HL-60 (cell line): Measurements from ENCODE around the gene TCEAL4.

ENCODE experiments used
- DNase-seq, 2 experiments: peaks; one replicate each; pipeline ENCODE4 v3.0.0-alpha.2; 2010 to 2020; ENCODE audit warnings: low read depth in 1 of 2, low spot score in 1 of 2
- H3K27ac ChIP-seq: fragments of 250-450 bp; sonication (Bioruptor Pico); replicated peaks from 2 replicates; pipeline ENCODE4 v1.5.1; 2020; ENCODE audit warnings: mild to moderate bottlenecking, moderate library complexity
- H3K27me3 ChIP-seq: fragments of 250-450 bp; sonication (Bioruptor Pico); 2 replicates; pipeline ENCODE4 v1.5.1; 2021; ENCODE audit warnings: mild to moderate bottlenecking, moderate library complexity; ENCODE audit not compliant: insufficient read depth, poor library complexity, severe bottlenecking
- H3K4me3 ChIP-seq: replicated peaks from 2 replicates; pipeline ENCODE4 v1.5.1; 2011; ENCODE audit warnings: mild to moderate bottlenecking, control low read depth, low read length; ENCODE audit not compliant: insufficient read depth
- GABPA ChIP-seq: IDR thresholded peaks from 2 replicates; pipeline ENCODE4 v1.6.1; 2012; ENCODE audit warnings: low read depth
- POLR2AphosphoS5 ChIP-seq: IDR thresholded peaks from 2 replicates; pipeline ENCODE4 v1.6.1; 2012; ENCODE audit warnings: low read depth
- SPI1 ChIP-seq: IDR thresholded peaks from 2 replicates; pipeline ENCODE4 v1.6.1; 2012; ENCODE audit warnings: low read depth, mild to moderate bottlenecking, borderline replicate concordance
- TF ChIP-seq, protein P1 (sequence below): IDR thresholded peaks from one replicate; pipeline ENCODE4 v1.5.1; 2011; ENCODE audit warnings: low read length, control low read depth, inconsistent platforms; ENCODE audit not compliant: insufficient read depth
- TF ChIP-seq, protein P2 (sequence below): IDR thresholded peaks from 2 replicates; pipeline ENCODE4 v1.6.1; 2012; ENCODE audit warnings: low read depth; ENCODE audit not compliant: insufficient replicate concordance

The TCEAL4 gene

DNA sequence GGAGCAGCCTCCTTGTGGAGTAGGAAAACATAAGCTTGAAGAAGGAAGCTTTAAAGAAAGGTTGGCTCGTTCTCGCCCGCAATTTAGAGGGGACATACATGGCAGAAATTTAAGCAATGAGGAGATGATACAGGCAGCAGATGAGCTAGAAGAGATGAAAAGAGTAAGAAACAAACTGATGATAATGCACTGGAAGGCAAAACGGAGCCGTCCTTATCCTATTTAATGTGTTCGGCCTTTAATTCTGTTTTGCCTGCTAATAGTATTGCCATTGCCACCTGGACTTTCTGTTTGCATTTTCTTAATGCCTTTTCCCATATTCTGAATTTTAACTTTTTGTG, 44.8 kb downstream of the TCEAL4 start:
- no peak overlapping the region for H3K27ac ChIP-seq
- TF ChIP-seq POLR2AphosphoS5: no peak
- TF ChIP-seq, protein P1, sequence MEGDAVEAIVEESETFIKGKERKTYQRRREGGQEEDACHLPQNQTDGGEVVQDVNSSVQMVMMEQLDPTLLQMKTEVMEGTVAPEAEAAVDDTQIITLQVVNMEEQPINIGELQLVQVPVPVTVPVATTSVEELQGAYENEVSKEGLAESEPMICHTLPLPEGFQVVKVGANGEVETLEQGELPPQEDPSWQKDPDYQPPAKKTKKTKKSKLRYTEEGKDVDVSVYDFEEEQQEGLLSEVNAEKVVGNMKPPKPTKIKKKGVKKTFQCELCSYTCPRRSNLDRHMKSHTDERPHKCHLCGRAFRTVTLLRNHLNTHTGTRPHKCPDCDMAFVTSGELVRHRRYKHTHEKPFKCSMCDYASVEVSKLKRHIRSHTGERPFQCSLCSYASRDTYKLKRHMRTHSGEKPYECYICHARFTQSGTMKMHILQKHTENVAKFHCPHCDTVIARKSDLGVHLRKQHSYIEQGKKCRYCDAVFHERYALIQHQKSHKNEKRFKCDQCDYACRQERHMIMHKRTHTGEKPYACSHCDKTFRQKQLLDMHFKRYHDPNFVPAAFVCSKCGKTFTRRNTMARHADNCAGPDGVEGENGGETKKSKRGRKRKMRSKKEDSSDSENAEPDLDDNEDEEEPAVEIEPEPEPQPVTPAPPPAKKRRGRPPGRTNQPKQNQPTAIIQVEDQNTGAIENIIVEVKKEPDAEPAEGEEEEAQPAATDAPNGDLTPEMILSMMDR: no peak
- no peak for TF ChIP-seq SPI1
- TF ChIP-seq, protein P2, sequence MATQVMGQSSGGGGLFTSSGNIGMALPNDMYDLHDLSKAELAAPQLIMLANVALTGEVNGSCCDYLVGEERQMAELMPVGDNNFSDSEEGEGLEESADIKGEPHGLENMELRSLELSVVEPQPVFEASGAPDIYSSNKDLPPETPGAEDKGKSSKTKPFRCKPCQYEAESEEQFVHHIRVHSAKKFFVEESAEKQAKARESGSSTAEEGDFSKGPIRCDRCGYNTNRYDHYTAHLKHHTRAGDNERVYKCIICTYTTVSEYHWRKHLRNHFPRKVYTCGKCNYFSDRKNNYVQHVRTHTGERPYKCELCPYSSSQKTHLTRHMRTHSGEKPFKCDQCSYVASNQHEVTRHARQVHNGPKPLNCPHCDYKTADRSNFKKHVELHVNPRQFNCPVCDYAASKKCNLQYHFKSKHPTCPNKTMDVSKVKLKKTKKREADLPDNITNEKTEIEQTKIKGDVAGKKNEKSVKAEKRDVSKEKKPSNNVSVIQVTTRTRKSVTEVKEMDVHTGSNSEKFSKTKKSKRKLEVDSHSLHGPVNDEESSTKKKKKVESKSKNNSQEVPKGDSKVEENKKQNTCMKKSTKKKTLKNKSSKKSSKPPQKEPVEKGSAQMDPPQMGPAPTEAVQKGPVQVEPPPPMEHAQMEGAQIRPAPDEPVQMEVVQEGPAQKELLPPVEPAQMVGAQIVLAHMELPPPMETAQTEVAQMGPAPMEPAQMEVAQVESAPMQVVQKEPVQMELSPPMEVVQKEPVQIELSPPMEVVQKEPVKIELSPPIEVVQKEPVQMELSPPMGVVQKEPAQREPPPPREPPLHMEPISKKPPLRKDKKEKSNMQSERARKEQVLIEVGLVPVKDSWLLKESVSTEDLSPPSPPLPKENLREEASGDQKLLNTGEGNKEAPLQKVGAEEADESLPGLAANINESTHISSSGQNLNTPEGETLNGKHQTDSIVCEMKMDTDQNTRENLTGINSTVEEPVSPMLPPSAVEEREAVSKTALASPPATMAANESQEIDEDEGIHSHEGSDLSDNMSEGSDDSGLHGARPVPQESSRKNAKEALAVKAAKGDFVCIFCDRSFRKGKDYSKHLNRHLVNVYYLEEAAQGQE: no peak
- no peak for TF ChIP-seq GABPA
- peaks cover 19% of the 10 kb centered on the region for H3K27me3 ChIP-seq
- DNase-seq: no peak
- H3K4me3 ChIP-seq: no peak overlapping the region

DNA sequence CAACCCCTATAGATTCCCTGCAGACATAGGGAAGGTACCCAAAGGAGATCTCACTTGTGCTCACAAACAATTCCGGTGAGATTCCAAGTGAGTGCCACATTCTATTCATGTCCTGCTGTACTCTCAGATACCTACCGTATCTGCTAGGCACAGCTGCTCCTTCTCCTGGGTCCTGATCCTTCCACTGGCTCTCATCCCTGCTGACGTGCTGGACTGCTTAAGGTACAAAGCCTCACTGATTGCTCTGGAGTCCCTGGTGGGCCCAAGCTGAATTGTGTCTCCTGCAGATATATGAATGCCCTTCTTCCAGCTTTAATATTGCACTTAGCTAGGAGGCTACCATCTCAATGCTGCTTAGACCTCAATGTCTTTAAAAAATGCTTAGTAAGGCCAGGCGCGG, 45.8 kb downstream of the TCEAL4 start:
- no peak for DNase-seq
- Histone ChIP-seq H3K27me3 (peaks cover 19% of the 10 kb centered on the region), H3K4me3 (no peak overlapping the region), H3K27ac (no peak overlapping the region)
- TF ChIP-seq SPI1 (no peak), POLR2AphosphoS5 (no peak), GABPA (no peak)
- TF ChIP-seq, protein P1: no peak
- TF ChIP-seq, protein P2: no peak

DNA sequence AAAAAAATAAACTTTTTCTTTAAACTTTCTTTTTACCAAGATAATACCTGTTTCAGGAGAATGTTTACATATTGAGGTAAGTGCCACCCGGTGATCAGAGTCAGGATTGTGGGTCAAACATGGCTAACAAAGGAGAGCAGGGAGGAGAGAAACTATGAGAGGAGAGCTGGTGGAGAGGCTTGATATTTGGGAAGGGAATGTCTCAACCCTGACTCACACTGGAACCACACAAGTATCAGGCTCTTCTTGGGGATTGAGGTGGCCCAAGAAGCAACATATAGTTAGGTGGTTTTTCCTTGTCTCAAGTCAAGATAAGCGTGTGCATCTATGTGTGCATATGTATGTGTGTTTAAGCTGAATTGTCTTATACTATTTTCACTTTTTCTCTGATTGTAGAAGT, 50.1 kb downstream of the TCEAL4 start:
- Histone ChIP-seq H3K4me3 (no peak overlapping the region), H3K27ac (no peak overlapping the region), H3K27me3 (no peaks in the 10 kb centered on the region)
- TF ChIP-seq SPI1 (no peak), POLR2AphosphoS5 (no peak), GABPA (no peak)
- TF ChIP-seq, protein P2: no peak
- TF ChIP-seq, protein P1: no peak
- DNase-seq: no peak
